CD14-positive monocyte (primary cell): ENCODE results near the gene C3orf52. TPM values are rescaled to one million over a fixed set of nuclear protein-coding genes. Genes with fewer than 3 reads are reported as not detected.

ENCODE experiments used
- DNase-seq, 3 donors: peaks; one replicate each; pipeline ENCODE4 v3.0.0-alpha.2; 2011 to 2022
- H2AFZ ChIP-seq: 2 replicates; pipeline ENCODE4 v1.6.0; 2012; ENCODE audit warnings: mild to moderate bottlenecking, low read depth, low read length, inconsistent platforms; ENCODE audit not compliant: insufficient read depth, poor library complexity, severe bottlenecking
- H3K27ac ChIP-seq, 2 donors: 1 replicate in 1 of 2; 2 replicates in 1 of 2; pipeline ENCODE4 v1.5.1; 2012 to 2013; ENCODE audit warnings: low read length in 2 of 2, control low read depth in 1 of 2, inconsistent platforms in 1 of 2, low read depth in 1 of 2, mild to moderate bottlenecking in 1 of 2
- H3K27me3 ChIP-seq, 2 donors: one replicate each; pipeline versions ENCODE4 v1.6.0 to v1.6.1; 2011 to 2013; ENCODE audit warnings: low read length in 2 of 2; ENCODE audit not compliant: control insufficient read depth in 2 of 2, insufficient read depth in 2 of 2
- H3K36me3 ChIP-seq, 2 donors: replicated peaks in 1 of 2; 1 replicate in 1 of 2; 2 replicates in 1 of 2; pipeline versions ENCODE4 v1.5.1 to v1.6.1; 2012 to 2013; ENCODE audit warnings: low read length in 2 of 2, control low read depth in 1 of 2, inconsistent platforms in 1 of 2, mild to moderate bottlenecking in 1 of 2; ENCODE audit not compliant: insufficient read depth in 2 of 2, control insufficient read depth in 1 of 2
- H3K4me1 ChIP-seq, 2 donors: 1 replicate in 1 of 2; 2 replicates in 1 of 2; pipeline versions ENCODE4 v1.5.1 to v1.6.1; 2012 to 2013; ENCODE audit warnings: low read length in 2 of 2, control low read depth in 1 of 2, inconsistent platforms in 1 of 2, mild to moderate bottlenecking in 1 of 2, moderate library complexity in 1 of 2; ENCODE audit not compliant: insufficient read depth in 2 of 2, control insufficient read depth in 1 of 2
- H3K4me2 ChIP-seq: replicated peaks from 2 replicates; pipeline ENCODE3; 2012; ENCODE audit warnings: low read length, moderate library complexity, mild to moderate bottlenecking; ENCODE audit not compliant: poor library complexity, severe bottlenecking; ENCODE audit errors: extremely low read depth
- H3K4me3 ChIP-seq, 3 experiments: fragments of 200-600 bp in 1 of 3; sonication (generic) in 1 of 3; replicated peaks in 1 of 3; 1 replicate in 2 of 3; 2 replicates in 1 of 3; pipeline ENCODE4 v1.5.1; 2011 to 2013; ENCODE audit warnings: low read length in 3 of 3, mild to moderate bottlenecking in 3 of 3, control low read depth in 2 of 3, low read depth in 2 of 3, inconsistent platforms in 1 of 3, moderate library complexity in 1 of 3
- H3K79me2 ChIP-seq: 2 replicates; pipeline ENCODE4 v1.6.0; 2012; ENCODE audit warnings: mild to moderate bottlenecking, control low read depth, inconsistent platforms, low read length, moderate library complexity; ENCODE audit not compliant: insufficient read depth
- H3K9ac ChIP-seq: 2 replicates; pipeline ENCODE4 v1.6.0; 2017; ENCODE audit warnings: low read length, mild to moderate bottlenecking; ENCODE audit not compliant: insufficient read depth, poor library complexity, severe bottlenecking
- H3K9me3 ChIP-seq, 2 donors: replicated peaks in 1 of 2; 1 replicate in 1 of 2; 2 replicates in 1 of 2; pipeline versions ENCODE4 v1.5.1 to v1.6.1; 2012 to 2013; ENCODE audit warnings: low read length in 2 of 2, control low read depth in 1 of 2; ENCODE audit not compliant: control insufficient read depth in 1 of 2, insufficient read depth in 1 of 2
- H4K20me1 ChIP-seq: 2 replicates; pipeline ENCODE4 v1.6.0; 2012; ENCODE audit warnings: mild to moderate bottlenecking, low read length, control low read depth, moderate library complexity; ENCODE audit not compliant: insufficient read depth
- H3K27ac Mint-ChIP-seq, 7 donors: one replicate each; pipeline ENCODE4 v1.8.0; 2020; ENCODE audit warnings: mild to moderate bottlenecking in 7 of 7, mixed read lengths in 7 of 7, moderate library complexity in 6 of 7, inconsistent platforms in 2 of 7
- H3K27me3 Mint-ChIP-seq, 3 donors: one replicate each; pipeline ENCODE4 v1.8.0; 2021 to 2022; ENCODE audit warnings: low read depth in 3 of 3, mild to moderate bottlenecking in 3 of 3, mixed read lengths in 3 of 3, moderate library complexity in 3 of 3, inconsistent platforms in 1 of 3
- H3K36me3 Mint-ChIP-seq, 2 donors: one replicate each; pipeline ENCODE4 v1.8.0; 2020; ENCODE audit warnings: mixed read lengths in 2 of 2, inconsistent platforms in 1 of 2, mild to moderate bottlenecking in 1 of 2
- H3K4me1 Mint-ChIP-seq: one replicate; pipeline ENCODE4 v1.8.0; 2020; ENCODE audit warnings: mild to moderate bottlenecking, mixed read lengths
- H3K4me3 Mint-ChIP-seq, 2 donors: one replicate each; pipeline ENCODE4 v1.8.0; 2020; ENCODE audit warnings: mild to moderate bottlenecking in 2 of 2, mixed read lengths in 2 of 2, moderate library complexity in 1 of 2
- H3K9me3 Mint-ChIP-seq, 7 donors: one replicate each; pipeline ENCODE4 v1.8.0; 2020 to 2022; ENCODE audit warnings: mixed read lengths in 7 of 7, mild to moderate bottlenecking in 6 of 7, moderate library complexity in 6 of 7, inconsistent platforms in 2 of 7
- CTCF ChIP-seq: fragments of 200-600 bp; IDR thresholded peaks from one replicate; pipeline ENCODE4 v1.8.0; 2022; ENCODE audit warnings: antibody characterized with exemption, mild to moderate bottlenecking
- WGBS: methylation state at CpG from one replicate; pipeline ENCODE4 v1.1.5; 2013; ENCODE audit warnings: missing lambda C conversion rate; ENCODE audit not compliant: insufficient coverage; 5-methylcytosine and 5-hydroxymethylcytosine counted together
- intact Hi-C, 2 donors: fragments of 100-400 bp; cut with micrococcal nuclease; formaldehyde crosslinking; loops; one replicate each; pipeline versions ENCODE4 v1.15.0 to v1.15.1; 2023
- polyA plus RNA-seq, 3 donors: library from polyadenylated mRNA; depleted of rRNA in 1 of 3; unstranded in 2 of 3; stranded (reverse) in 1 of 3; fragments of 300-500 nt in 2 of 3; fragments of >200 nt in 1 of 3; fragmentation: Illumina TruSeq in 2 of 3; gene quantifications; 1 replicate in 2 of 3; 2 replicates in 1 of 3; pipeline ENCODE4 v1.2.3, GENCODE V29; 2012 to 2021

Gene C3orf52
- polyA plus RNA-seq, 3 donors: not detected

DNA sequence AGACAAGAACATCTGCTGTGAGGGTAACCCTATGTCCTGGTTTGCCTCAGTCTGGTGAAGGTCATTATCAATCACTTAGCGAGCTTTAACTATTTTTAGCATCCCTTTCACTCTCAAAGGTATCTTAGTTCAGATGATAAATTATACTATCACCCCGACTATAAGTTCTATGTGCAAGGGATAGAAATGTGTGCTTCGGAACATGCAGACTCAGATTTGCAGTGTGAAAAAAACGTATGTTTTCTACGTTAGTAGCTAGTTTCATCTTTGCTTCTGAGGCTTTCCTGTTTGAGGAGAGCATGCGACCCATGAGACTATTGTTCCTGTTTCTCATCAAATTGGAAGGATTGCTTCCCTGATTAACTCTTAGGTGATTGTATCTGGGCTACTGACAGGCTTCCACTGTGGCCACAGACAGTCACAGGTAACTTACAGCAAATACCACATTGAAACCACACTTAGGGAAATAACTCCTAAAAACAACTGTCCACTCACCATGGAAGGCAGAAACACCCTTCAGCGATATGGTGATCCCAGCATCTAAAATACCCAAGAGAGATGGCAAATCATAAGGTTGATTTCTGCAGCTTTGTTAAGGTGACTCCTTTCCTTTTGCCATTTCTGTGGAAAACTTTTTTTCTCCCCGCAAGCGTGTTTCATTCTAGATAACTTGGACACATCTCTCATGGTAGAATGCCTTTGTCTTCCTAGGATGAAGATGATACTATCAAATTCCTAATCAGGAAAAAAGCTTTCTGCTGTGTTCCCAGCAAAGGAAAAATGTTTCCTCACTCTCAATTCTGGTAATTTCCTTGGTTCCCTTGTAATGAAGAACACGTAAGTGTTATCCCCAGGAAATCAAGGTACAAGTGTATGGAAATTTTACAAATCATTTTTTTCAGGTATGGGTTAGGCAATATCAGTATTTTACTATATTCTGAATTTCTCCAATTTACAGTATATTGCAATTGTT, 41.6 kb downstream of the C3orf52 start:
- H3K27me3 Mint-ChIP-seq: peaks cover 0 to 2% (median 2%) of the 10 kb centered on the region in 3 donors
- peak overlapping the region in 1 of 2 donors; percentile 56 for H3K4me3 Mint-ChIP-seq
- Histone ChIP-seq H2AFZ (peak overlapping the region; percentile 27), H3K27ac (peak overlapping the region in 1 of 2 donors; percentile 27), H3K36me3 (no peaks in the 10 kb centered on the region), H4K20me1 (no peaks in the 10 kb centered on the region), H3K79me2 (no peaks in the 10 kb centered on the region), H3K9ac (no peak overlapping the region), H3K4me2 (peak overlapping the region; percentile 55), H3K27me3 (no peaks in the 10 kb centered on the region), H3K9me3 (no peaks in the 10 kb centered on the region), H3K4me3 (peak overlapping the region in 2 of 3 experiments; percentile 25 to 49), H3K4me1 (peaks cover 17 to 38% of the 10 kb centered on the region in 2 donors)
- H3K36me3 Mint-ChIP-seq: no peaks in the 10 kb centered on the region
- H3K9me3 Mint-ChIP-seq: no peaks in the 10 kb centered on the region
- TF ChIP-seq CTCF: no peak
- WGBS: 0% methylated on average over 3 of the region's 10 CpGs
- DNase-seq: no peak
- peak overlapping the region in 1 of 7 donors; percentile 15 for H3K27ac Mint-ChIP-seq
- H3K4me1 Mint-ChIP-seq: peaks cover 48% of the 10 kb centered on the region
- intact Hi-C loops: loop anchor here in 1 of 2 donors (5.0 to 10.0 kb wide), 2 partner anchors 177 to 454 kb away; no protein-coding TSS in a partner anchor

DNA sequence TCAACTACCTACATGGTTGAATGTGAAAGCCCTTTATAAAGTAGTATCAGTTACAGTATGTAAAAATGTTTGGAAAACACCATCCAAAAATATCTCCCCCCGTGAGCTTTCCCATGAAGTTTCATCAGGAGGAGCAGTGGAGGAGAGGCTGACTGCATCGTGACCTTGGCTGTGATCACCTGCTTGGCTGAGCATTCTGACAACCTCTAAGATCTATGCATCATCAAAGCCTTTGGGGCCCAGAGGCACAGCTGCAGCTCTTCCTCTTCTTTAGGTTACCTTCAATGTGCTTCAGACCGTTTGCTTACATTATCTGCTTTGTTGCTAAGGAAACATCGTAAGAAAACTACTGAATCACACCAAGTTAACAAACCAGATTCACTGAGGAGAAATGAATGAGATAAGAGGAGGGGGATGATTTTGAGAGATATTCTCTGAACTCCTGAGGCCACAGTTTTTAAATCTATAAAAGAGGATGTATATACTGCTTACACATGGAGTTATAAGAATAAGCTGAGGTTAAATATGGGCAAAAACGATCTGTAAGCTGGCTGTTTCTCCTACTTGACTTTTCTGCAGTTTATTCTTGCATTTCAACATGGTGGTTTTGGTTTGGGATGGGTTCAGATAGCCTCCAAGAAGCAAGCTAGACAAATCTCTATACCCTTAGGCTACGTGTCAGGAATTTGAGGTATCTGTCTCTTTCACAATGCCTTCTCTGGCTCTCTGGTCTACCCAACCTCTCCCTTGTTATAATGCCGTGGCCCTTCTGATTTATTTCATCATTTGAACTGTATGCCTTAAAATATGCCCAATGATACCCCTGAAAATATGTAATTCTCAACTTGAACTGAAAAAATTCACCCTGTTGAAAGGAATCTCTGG, 42.9 kb downstream of the C3orf52 start:
- no peaks in the 10 kb centered on the region for H3K9me3 Mint-ChIP-seq
- Histone ChIP-seq H3K27ac (no peak overlapping the region), H3K79me2 (no peaks in the 10 kb centered on the region), H3K4me3 (no peak overlapping the region), H3K27me3 (no peaks in the 10 kb centered on the region), H3K36me3 (no peaks in the 10 kb centered on the region), H3K4me2 (no peak overlapping the region), H4K20me1 (no peaks in the 10 kb centered on the region), H3K9me3 (no peaks in the 10 kb centered on the region), H2AFZ (no peak overlapping the region), H3K9ac (no peak overlapping the region), H3K4me1 (peaks cover 26 to 50% of the 10 kb centered on the region in 2 donors)
- 45% methylated on average over 2 of the region's 7 CpGs for WGBS
- H3K4me3 Mint-ChIP-seq: no peak overlapping the region
- peaks cover 0 to 4% (median 2%) of the 10 kb centered on the region in 3 donors for H3K27me3 Mint-ChIP-seq
- H3K4me1 Mint-ChIP-seq: peaks cover 59% of the 10 kb centered on the region
- intact Hi-C loops: loop anchor here in 1 of 2 donors (5.0 to 10.0 kb wide), 2 partner anchors 176 to 453 kb away; no protein-coding TSS in a partner anchor
- H3K27ac Mint-ChIP-seq: peak overlapping the region in 4 of 7 donors; percentile 1 to 62 (median 18)
- DNase-seq: peak; percentile 37 to 64 (median 46)
- no peaks in the 10 kb centered on the region for H3K36me3 Mint-ChIP-seq
- TF ChIP-seq CTCF: no peak
